Smooth muscle cell (in vitro differentiated cells): Measurements from ENCODE around the gene TTLL8. TPM values are rescaled to one million over a fixed set of nuclear protein-coding genes. Genes with fewer than 3 reads are reported as not detected.

ENCODE experiments used
- DNase-seq: peaks from one replicate; lab custom pipeline; 2025; ENCODE audit not compliant: unreplicated experiment; lab: John Stamatoyannopoulos, UW
- H2AFZ ChIP-seq: fragments of 200-600 bp; sonication (generic); 2 replicates; pipeline ENCODE4 v1.6.0; 2016; ENCODE audit warnings: antibody characterized with exemption, low read depth, mild to moderate bottlenecking
- H3F3A ChIP-seq: fragments of 200-600 bp; sonication (generic); 2 replicates; pipeline ENCODE4 v1.6.0; 2017; ENCODE audit warnings: antibody characterized with exemption, low read depth
- H3K27ac ChIP-seq: fragments of 200-600 bp; sonication (generic); 2 replicates; pipeline ENCODE4 v1.5.1; 2016; ENCODE audit warnings: low read depth, mild to moderate bottlenecking
- H3K27me3 ChIP-seq: fragments of 200-600 bp; sonication (generic); 2 replicates; pipeline ENCODE4 v1.6.1; 2016; ENCODE audit warnings: low read depth, mild to moderate bottlenecking
- H3K36me3 ChIP-seq: fragments of 200-600 bp; sonication (generic); 2 replicates; pipeline ENCODE4 v1.5.1; 2016; ENCODE audit warnings: low read depth
- H3K4me1 ChIP-seq: fragments of 200-600 bp; sonication (generic); 2 replicates; pipeline ENCODE4 v1.5.1; 2016; ENCODE audit warnings: low read depth
- H3K4me2 ChIP-seq: fragments of 200-600 bp; sonication (generic); 2 replicates; pipeline ENCODE4 v1.6.0; 2016; ENCODE audit warnings: mild to moderate bottlenecking
- H3K4me3 ChIP-seq: fragments of 200-600 bp; sonication (generic); 2 replicates; pipeline ENCODE4 v1.5.1; 2016; ENCODE audit warnings: mild to moderate bottlenecking
- H3K79me2 ChIP-seq: fragments of 200-600 bp; sonication (generic); 2 replicates; pipeline ENCODE4 v1.6.0; 2016; ENCODE audit warnings: low read depth, mild to moderate bottlenecking
- H3K9ac ChIP-seq: fragments of 200-600 bp; sonication (generic); 2 replicates; pipeline ENCODE4 v1.6.0; 2016; ENCODE audit warnings: low read depth
- H3K9me3 ChIP-seq: fragments of 200-600 bp; sonication (generic); replicated peaks from 2 replicates; pipeline ENCODE4 v1.5.1; 2016; ENCODE audit warnings: low read depth
- H4K20me1 ChIP-seq: fragments of 200-600 bp; sonication (generic); 2 replicates; pipeline ENCODE4 v1.6.0; 2016; ENCODE audit warnings: low read depth
- CTCF ChIP-seq: fragments of 200-600 bp; sonication (generic); IDR thresholded peaks from 2 replicates; pipeline ENCODE4 v1.5.1; 2017; ENCODE audit warnings: borderline replicate concordance, mild to moderate bottlenecking, antibody characterized with exemption; ENCODE audit not compliant: insufficient read depth, poor library complexity, severe bottlenecking
- WGBS: methylation state at CpG from one replicate; pipeline ENCODE4 v1.1.7; 2016; ENCODE audit warnings: low lambda C conversion rate; 5-methylcytosine and 5-hydroxymethylcytosine counted together
- polyA plus RNA-seq: library from polyadenylated mRNA; unstranded; fragments of >200 nt; fragmentation: Nextera tagmentation; extraction: Ambion mirVana; gene quantifications from 2 replicates; pipeline ENCODE4 v1.2.1, GENCODE V29; 2016
- total RNA-seq: library from RNA; depleted of rRNA; stranded (reverse); fragments of >200 nt; gene quantifications from 2 replicates; pipeline ENCODE4 v1.2.3, GENCODE V29; 2014

The TTLL8 gene
- total and polyA plus RNA-seq, 2 experiments from 2014 or later: 0.10 TPM; not detected in 1

DNA sequence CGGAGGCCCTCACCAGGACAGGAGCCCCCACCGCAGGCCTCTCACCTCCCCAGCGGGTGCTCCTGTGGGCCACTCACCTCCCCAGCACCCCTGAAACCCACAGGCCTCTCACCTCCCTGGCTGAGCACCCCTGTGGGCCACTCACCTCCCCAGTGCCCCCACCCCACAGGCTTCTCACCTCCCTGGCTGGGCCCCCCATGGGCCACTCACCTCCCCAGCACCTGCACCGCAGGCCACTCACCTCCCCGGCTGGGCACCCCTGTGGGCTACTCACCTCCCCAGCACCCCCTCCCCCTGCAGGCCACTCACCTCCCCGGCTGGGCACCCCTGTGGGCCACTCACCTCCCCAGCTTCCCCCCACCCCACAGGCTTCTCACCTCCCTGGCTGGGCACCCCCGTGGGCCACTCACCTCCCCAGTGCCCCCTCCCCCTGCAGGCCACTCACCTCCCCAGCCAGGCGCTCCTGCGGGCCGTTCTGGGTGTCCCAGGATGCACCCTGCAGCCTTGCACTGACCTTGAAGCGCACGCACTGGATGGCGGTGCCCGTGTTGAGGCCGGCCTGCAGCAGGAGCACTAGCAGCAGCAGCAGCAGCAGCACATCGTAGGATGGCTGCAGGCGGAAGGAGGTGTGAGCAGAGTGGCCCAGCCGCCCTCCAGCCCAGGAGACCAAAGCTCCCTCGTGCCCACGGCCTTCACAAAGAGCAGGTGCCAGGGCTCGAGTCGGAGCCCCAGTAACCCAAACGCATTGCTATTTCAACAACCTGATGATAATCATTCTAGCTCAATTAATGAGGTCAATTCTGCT, 5.7 kb upstream of the TTLL8 start:
- Histone ChIP-seq H4K20me1 (no peaks in the 10 kb centered on the region), H3K79me2 (no peaks in the 10 kb centered on the region), H3K27ac (no peak overlapping the region), H3K36me3 (no peaks in the 10 kb centered on the region), H3F3A (no peaks in the 10 kb centered on the region), H3K4me2 (no peak overlapping the region), H3K4me1 (peaks cover 2% of the 10 kb centered on the region), H3K4me3 (no peak overlapping the region), H2AFZ (no peak overlapping the region), H3K9ac (no peak overlapping the region), H3K9me3 (no peaks in the 10 kb centered on the region), H3K27me3 (peaks cover 2% of the 10 kb centered on the region)
- DNase-seq: no peak
- no peak for TF ChIP-seq CTCF
- 93% methylated on average over 17 of the region's 23 CpGs for WGBS

DNA sequence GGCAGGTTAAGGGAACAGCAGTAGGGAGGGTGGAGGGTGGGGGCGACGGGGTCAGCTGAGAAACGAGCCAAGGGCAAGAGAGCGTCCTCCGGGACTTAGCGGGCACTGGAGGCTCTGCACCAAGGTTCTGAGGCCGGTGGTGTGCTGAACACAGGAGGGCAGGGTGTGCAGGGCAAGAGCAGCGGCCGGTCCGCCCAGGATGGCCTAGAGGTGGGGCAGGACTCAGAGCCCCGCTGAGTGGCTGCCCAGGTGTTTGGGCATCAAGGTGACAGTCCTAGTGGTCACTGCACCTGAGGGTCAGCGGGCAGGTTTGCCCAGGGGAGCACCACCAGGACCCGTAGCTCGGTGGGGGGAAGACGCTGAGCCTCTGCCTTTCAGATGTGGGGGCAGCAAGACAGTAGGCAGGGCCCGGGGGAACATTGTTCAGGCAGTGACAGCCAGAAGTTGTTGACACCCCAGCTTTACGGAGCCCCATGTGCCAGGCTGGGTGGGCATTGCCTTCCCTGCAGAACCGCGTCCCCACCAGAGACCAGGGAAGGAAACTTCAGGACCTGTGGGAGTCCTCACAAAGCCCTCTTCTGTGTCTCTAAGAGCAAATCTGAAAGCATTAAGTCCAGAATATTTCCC, 4.5 kb upstream of the TTLL8 start:
- no peak overlapping the region for H3K27ac ChIP-seq
- no peak overlapping the region for H3K4me2 ChIP-seq
- 96% methylated on average over 19 of the region's 19 CpGs for WGBS
- no peaks in the 10 kb centered on the region for H3K9me3 ChIP-seq
- H3K4me1 ChIP-seq: peaks cover 6% of the 10 kb centered on the region
- no peak overlapping the region for H3K9ac ChIP-seq
- H4K20me1 ChIP-seq: no peaks in the 10 kb centered on the region
- no peak overlapping the region for H2AFZ ChIP-seq
- peaks cover 5% of the 10 kb centered on the region for H3K27me3 ChIP-seq
- H3K79me2 ChIP-seq: no peaks in the 10 kb centered on the region
- H3K36me3 ChIP-seq: no peaks in the 10 kb centered on the region
- no peak for TF ChIP-seq CTCF
- H3F3A ChIP-seq: no peaks in the 10 kb centered on the region
- DNase-seq: no peak
- no peak overlapping the region for H3K4me3 ChIP-seq

DNA sequence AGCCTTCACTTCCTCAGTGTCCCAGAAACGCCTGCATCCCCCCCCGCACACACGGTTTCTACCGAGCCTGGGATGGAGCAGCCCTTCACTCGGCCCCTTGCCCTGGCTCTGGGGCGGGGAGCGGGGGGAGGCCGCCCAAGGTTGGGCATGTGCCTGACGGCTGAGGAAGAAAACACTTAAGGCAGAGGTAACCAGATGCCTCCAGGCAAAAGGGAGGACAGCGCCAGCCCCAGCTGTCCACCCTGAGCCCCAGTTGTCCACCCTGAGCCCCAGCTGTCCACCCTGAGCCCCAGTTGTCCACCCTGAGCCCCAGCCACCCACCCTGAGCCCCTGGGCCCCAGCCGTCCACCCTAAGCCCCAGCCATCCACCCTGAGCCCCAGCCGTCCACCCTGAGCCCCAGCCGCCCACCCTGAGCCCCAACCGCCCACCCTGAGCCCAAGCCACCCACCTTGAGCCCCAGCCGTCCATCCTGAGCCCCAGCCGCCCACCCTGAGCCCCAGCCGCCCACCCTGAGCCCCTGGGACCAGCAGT, 3.8 kb upstream of the TTLL8 start:
- Histone ChIP-seq H3K36me3 (no peaks in the 10 kb centered on the region), H3K9ac (no peak overlapping the region), H4K20me1 (no peaks in the 10 kb centered on the region), H3K9me3 (no peaks in the 10 kb centered on the region), H3K27ac (no peak overlapping the region), H3K4me2 (no peak overlapping the region), H3K4me1 (peaks cover 6% of the 10 kb centered on the region), H3K4me3 (no peak overlapping the region), H3K27me3 (peaks cover 5% of the 10 kb centered on the region), H3F3A (no peaks in the 10 kb centered on the region), H2AFZ (no peak overlapping the region), H3K79me2 (no peaks in the 10 kb centered on the region)
- DNase-seq: no peak
- TF ChIP-seq CTCF: no peak
- WGBS: 75% methylated on average over 12 of the region's 17 CpGs
